Measurements from ENCODE around the gene CPZ.
"Not testable (repeated sequence)": the region's sequence is repeated elsewhere in the genome, so short reads cannot be mapped to it uniquely, and the experiment has no call there.

The CPZ gene

GRCh38 chr4:8614365-8615193 lies 22.0 kb downstream of the CPZ start:
- Mint-ChIP-seq H3K27me3 (ENCODE audit: low read depth) (no peaks in the 10 kb centered on the region), H3K4me3 (no peak overlapping the region), H3K27ac (no peak overlapping the region), H3K9me3 (no peaks in the 10 kb centered on the region), H3K4me1 (ENCODE audit: low read depth) (no peaks in the 10 kb centered on the region), H3K36me3 (ENCODE audit: low read depth) (no peaks in the 10 kb centered on the region)

GRCh38 chr4:8615366-8615765 lies 22.8 kb downstream of the CPZ start:
- Mint-ChIP-seq H3K4me3 (no peak overlapping the region), H3K27me3 (ENCODE audit: low read depth) (no peaks in the 10 kb centered on the region), H3K9me3 (no peaks in the 10 kb centered on the region), H3K36me3 (ENCODE audit: low read depth) (no peaks in the 10 kb centered on the region), H3K27ac (no peak overlapping the region), H3K4me1 (ENCODE audit: low read depth) (no peaks in the 10 kb centered on the region)

- Mint-ChIP-seq H3K9me3 (no peaks in the 10 kb centered on the region), H3K36me3 (ENCODE audit: low read depth) (no peaks in the 10 kb centered on the region), H3K27ac (no peak overlapping the region), H3K27me3 (ENCODE audit: low read depth) (no peaks in the 10 kb centered on the region), H3K4me1 (ENCODE audit: low read depth) (no peaks in the 10 kb centered on the region), H3K4me3 (no peak overlapping the region)
These were observed 23.6 kb downstream of the CPZ start for GRCh38 chr4:8615921-8616787.

- H3K27me3 Mint-ChIP-seq (ENCODE audit: low read depth), result no peaks in the 10 kb centered on the region
- no peak overlapping the region for H3K27ac Mint-ChIP-seq
- no peaks in the 10 kb centered on the region for H3K9me3 Mint-ChIP-seq
- H3K4me3 Mint-ChIP-seq, result no peak overlapping the region
- H3K36me3 Mint-ChIP-seq (ENCODE audit: low read depth), result no peaks in the 10 kb centered on the region
- H3K4me1 Mint-ChIP-seq (ENCODE audit: low read depth), result no peaks in the 10 kb centered on the region
These were observed 24.3 kb downstream of the CPZ start for GRCh38 chr4:8616831-8617230.

- H3K9me3 Mint-ChIP-seq, result no peaks in the 10 kb centered on the region
These were observed 25.0 kb downstream of the CPZ start for GRCh38 chr4:8617486-8618040.

GRCh38 chr4:8618421-8618820 lies 25.9 kb downstream of the CPZ start:
- Mint-ChIP-seq H3K9me3 (no peaks in the 10 kb centered on the region), H3K27me3 (ENCODE audit: low read depth) (no peaks in the 10 kb centered on the region), H3K4me3 (no peak overlapping the region), H3K4me1 (ENCODE audit: low read depth) (no peaks in the 10 kb centered on the region), H3K27ac (no peak overlapping the region), H3K36me3 (ENCODE audit: low read depth) (no peaks in the 10 kb centered on the region)

More at GRCh38 chr4:8617486-8618040, 25.0 kb downstream of the CPZ start:
- Mint-ChIP-seq H3K36me3 (ENCODE audit: low read depth) (no peaks in the 10 kb centered on the region), H3K27ac (no peak overlapping the region), H3K4me1 (ENCODE audit: low read depth) (no peaks in the 10 kb centered on the region), H3K4me3 (no peak overlapping the region), H3K27me3 (ENCODE audit: low read depth) (no peaks in the 10 kb centered on the region)

- no peaks in the 10 kb centered on the region for H3K36me3 Mint-ChIP-seq (ENCODE audit: low read depth)
- H3K27ac Mint-ChIP-seq, result no peak overlapping the region
- H3K27me3 Mint-ChIP-seq (ENCODE audit: low read depth), result no peaks in the 10 kb centered on the region
- no peak overlapping the region for H3K4me3 Mint-ChIP-seq
- H3K4me1 Mint-ChIP-seq (ENCODE audit: low read depth), result no peaks in the 10 kb centered on the region
- no peaks in the 10 kb centered on the region for H3K9me3 Mint-ChIP-seq
These were observed 26.6 kb downstream of the CPZ start for GRCh38 chr4:8618961-8619720.

GRCh38 chr4:8621135-8621534 lies 28.6 kb downstream of the CPZ start:
- H3K4me3 Mint-ChIP-seq; H3K9me3 Mint-ChIP-seq; H3K27ac Mint-ChIP-seq; H3K36me3 Mint-ChIP-seq (ENCODE audit: low read depth); H3K27me3 Mint-ChIP-seq (ENCODE audit: low read depth); H3K4me1 Mint-ChIP-seq (ENCODE audit: low read depth): not testable (repeated sequence)

GRCh38 chr4:8624601-8625272 lies 32.2 kb downstream of the CPZ start:
- not testable (repeated sequence) for H3K36me3 Mint-ChIP-seq (ENCODE audit: low read depth); H3K9me3 Mint-ChIP-seq; H3K4me1 Mint-ChIP-seq (ENCODE audit: low read depth); H3K27ac Mint-ChIP-seq; H3K4me3 Mint-ChIP-seq; H3K27me3 Mint-ChIP-seq (ENCODE audit: low read depth)

- H3K4me1 Mint-ChIP-seq (ENCODE audit: low read depth); H3K4me3 Mint-ChIP-seq; H3K27ac Mint-ChIP-seq; H3K27me3 Mint-ChIP-seq (ENCODE audit: low read depth); H3K9me3 Mint-ChIP-seq; H3K36me3 Mint-ChIP-seq (ENCODE audit: low read depth): not testable (repeated sequence)
These were observed 37.8 kb downstream of the CPZ start for GRCh38 chr4:8630240-8630905.

GRCh38 chr4:8631896-8632295 lies 39.3 kb downstream of the CPZ start:
- not testable (repeated sequence) for H3K27ac Mint-ChIP-seq; H3K27me3 Mint-ChIP-seq (ENCODE audit: low read depth)

GRCh38 chr4:8634773-8635172 lies 42.2 kb downstream of the CPZ start:
- not testable (repeated sequence) for H3K27ac Mint-ChIP-seq; H3K9me3 Mint-ChIP-seq; H3K4me1 Mint-ChIP-seq (ENCODE audit: low read depth); H3K36me3 Mint-ChIP-seq (ENCODE audit: low read depth); H3K4me3 Mint-ChIP-seq; H3K27me3 Mint-ChIP-seq (ENCODE audit: low read depth)

More at GRCh38 chr4:8631896-8632295, 39.3 kb downstream of the CPZ start:
- H3K9me3 Mint-ChIP-seq; H3K36me3 Mint-ChIP-seq (ENCODE audit: low read depth); H3K4me1 Mint-ChIP-seq (ENCODE audit: low read depth); H3K4me3 Mint-ChIP-seq: not testable (repeated sequence)

GRCh38 chr4:8635897-8636554 lies 43.5 kb downstream of the CPZ start:
- not testable (repeated sequence) for H3K4me1 Mint-ChIP-seq (ENCODE audit: low read depth); H3K27ac Mint-ChIP-seq; H3K36me3 Mint-ChIP-seq (ENCODE audit: low read depth); H3K9me3 Mint-ChIP-seq; H3K27me3 Mint-ChIP-seq (ENCODE audit: low read depth); H3K4me3 Mint-ChIP-seq
